Activated T-helper 9 cell treated with anti-CD3 and anti-CD28 coated beads, Interleukin-2, amount 50 U/mL, for 16 hours (primary cell): ENCODE measurements around the gene MED12.
"Not testable (repeated sequence)": the region's sequence is repeated elsewhere in the genome, so short reads cannot be mapped to it uniquely, and the experiment has no call there.

Experiments
- DNase-seq: peaks from one replicate; pipeline ENCODE4 v3.0.0-alpha.2; 2020; ENCODE audit warnings: low read depth

The MED12 gene

DNA sequence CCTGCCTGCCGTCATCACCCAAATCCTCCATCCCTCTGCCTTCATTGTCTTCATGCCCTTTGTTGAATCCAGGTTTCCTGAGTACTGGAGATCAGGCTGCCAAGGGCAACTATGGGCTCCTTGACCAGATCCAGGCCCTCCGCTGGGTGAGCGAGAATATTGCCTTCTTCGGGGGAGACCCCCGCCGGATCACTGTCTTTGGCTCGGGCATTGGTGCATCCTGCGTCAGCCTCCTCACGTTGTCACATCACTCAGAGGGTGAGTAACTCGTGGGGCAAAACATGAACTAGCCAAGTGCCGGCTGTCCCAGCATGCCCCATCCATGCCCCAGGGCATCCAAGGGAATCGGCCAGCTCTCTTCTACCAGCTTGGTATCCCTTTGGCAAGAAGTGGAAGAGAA, 45.7 kb downstream of the MED12 start:
- no peak for DNase-seq

DNA sequence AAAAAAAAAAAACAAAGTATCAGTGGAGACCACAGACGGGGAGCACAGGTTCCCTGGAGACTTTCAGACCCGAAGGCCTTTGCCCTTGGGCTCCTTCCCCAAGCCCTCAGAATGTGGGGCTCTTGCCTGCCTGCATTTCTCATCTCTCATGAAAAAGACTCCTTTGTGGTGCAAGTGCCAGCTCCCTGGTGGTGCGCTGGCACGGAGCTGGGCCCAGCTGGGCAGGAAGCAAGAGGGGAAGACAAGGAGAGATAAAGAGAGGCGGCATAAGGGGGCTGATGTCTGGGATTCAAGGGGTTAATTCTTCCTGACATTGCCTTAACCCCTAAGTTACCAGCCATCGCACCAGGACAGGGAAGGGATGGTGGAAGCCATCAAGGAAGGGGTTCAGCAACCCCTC, 48.1 kb downstream of the MED12 start:
- DNase-seq: no peak

DNA sequence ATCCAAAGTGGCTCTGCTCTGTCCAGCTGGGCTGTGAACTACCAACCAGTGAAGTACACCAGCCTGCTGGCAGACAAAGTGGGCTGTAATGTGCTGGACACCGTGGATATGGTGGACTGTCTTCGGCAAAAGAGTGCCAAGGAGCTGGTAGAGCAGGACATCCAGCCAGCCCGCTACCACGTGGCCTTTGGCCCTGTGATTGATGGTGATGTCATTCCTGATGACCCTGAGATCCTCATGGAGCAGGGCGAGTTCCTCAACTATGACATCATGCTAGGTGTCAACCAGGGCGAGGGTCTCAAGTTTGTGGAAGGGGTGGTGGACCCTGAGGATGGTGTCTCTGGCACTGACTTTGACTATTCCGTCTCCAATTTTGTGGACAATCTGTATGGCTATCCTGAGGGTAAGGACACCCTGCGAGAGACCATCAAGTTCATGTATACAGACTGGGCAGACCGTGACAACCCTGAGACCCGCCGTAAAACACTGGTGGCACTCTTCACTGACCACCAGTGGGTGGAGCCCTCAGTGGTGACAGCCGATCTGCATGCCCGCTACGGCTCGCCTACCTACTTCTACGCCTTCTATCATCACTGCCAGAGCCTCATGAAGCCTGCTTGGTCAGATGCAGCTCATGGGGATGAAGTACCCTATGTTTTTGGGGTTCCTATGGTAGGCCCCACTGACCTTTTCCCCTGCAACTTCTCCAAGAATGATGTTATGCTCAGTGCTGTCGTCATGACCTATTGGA, 48.8 kb downstream of the MED12 start:
- no peak for DNase-seq

DNA sequence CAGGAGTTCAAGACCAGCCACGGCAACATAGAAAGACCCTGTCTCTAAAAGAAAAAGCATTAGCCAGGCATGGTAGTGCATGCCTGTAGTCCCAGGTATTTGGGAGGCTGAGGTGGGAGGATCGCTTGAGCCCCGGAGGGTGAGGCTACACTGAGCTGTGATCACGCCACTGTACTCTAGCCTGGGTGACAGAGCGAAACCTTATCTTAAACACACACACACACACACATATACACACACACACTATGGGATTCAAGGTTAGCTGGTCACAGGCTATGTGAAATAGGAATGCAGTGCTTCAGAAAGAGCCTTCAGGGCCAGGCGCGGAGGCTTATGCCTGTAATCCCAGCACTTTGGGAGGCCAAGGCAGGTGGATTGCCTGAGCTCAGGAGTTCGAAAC, 49.7 kb downstream of the MED12 start:
- no peak for DNase-seq

DNA sequence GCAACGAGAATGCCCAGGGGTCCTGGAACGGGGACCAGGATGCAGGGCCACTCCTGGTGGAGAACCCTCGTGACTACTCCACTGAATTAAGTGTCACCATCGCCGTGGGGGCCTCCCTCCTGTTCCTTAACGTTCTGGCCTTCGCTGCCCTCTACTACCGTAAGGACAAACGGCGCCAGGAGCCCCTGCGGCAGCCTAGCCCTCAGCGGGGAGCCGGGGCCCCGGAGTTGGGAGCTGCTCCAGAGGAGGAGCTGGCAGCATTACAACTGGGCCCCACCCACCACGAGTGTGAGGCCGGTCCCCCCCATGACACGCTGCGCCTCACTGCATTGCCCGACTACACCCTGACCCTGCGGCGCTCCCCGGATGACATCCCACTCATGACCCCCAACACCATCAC, 51.2 kb downstream of the MED12 start:
- DNase-seq: no peak

DNA sequence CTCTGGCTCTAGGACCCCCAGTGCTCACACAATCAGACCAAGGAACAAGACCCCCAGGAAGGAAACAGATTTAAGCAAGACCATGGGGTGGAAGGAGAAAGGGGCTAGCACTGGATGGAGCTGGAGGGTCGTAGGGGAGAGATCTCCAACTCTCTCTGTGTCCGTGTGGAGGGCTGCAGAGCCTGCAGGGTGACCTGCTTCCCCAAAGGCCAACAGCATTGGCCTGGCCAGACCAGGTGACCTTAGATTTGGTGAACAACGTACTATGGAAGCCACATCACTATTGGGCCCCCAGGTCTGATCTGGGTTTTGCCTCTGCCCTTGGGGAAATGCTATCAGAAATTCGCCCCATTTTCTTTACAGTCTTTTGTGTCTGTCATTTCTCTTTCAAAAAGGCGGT, 52.3 kb downstream of the MED12 start:
- DNase-seq: no peak

DNA sequence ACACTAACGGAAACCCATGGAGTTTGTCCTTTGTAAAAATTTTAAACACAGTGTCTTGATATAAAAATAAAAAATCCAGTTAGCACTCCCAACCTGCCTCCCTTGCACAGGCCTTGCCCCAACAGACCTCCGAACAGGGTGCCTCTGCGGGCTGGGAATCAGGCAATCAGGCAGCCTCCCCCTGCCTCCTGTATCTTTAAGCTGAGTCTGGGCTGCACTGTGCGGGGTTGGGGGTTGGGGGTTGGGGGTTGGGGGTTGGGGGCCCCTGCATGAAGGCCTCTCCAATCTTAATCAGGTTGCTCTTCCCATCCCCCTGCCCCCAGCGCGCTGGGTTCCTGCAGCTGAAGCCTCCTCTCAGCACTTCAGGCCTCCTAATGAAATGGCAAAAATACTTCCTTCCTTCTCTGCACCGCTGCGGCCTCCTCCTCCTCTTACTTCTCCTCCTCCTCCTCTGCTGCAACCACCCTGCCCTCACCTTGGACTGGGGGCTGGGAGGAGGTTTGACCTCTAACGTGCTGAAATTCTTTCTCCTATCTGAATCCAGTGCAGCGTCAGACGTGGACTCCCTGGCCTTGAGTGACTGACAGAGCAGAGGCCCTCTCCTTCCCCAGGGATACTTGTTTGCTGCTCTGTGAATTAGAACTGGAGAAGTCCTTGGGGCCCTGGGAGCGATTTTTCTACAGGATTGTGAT, 52.9 kb downstream of the MED12 start:
- DNase-seq: no peak

DNA sequence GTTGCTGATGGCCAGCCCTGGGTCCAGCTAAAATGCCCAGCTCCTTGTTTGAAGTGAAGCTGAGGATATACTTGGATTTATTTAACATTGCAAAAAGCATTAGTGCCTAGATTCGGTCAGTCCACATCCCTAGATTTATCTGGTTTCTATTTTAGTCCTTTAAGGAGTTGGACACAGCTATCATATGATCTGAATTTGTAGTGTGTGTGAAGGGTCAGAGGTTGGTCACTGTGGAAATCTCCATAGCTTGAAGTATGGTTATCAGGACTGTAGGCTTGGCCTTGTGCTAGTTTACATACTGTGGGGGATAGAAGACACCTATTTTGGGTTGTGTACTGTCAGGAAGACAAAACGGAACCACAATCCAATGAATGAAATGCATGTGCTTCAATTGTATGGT, 55.0 kb downstream of the MED12 start:
- no peak for DNase-seq

DNA sequence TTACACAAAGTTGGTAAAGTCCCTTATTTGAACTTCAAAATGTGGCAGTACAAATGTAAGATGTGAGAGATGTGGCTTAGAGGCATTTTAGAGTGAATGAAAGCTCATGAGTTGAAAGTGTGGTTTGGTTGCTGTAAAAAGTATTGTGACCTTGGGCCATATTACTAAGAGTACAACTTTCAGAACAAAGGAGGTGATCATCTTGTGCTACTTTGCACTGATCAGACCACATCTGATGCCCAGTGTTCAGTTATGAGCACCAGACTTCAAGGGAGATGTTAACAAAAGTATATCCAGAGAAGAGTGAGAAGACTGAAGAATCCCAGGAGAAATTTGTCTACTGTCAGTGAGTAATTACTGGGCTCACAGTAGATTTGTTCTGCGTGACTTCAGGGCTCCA, 56.4 kb downstream of the MED12 start:
- no peak for DNase-seq

DNA sequence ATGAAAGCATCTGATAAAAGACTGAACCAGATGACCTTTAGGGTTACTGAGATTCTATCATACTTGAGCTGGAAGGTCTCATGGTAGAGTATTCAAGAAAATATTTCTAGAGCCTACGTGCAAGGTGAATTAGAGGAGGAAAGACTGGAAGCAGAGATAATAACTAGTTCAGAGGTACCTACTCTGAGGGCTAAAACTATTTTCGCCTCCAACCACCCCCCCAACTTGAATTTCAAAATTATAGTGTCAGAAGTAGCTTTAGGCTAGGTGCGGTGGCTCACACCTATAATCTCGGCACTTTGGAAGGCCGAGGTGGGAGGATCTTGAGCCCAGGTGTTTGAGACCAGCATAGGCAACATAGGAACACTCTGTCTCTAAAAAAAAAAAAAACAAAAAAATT, 57.1 kb downstream of the MED12 start:
- DNase-seq: no peak

DNA sequence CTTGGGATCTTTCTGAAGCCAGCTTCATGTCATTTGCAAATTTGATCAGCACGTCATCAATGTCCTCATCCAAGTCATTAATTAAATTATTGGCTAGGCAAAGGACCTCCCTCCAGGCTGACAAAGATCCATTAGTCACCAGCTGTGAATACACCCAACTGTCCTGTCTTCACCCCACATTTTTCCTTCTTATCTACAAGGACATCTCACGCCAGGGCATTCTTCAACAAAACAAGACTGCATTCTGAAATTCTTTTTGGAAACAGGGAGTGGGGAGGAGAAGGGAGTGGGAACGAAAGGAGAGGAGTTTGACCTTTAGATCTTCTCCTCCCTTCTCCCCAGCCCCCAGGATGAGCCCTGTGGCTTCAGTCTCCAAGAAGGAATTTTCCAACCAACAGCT, 58.9 kb downstream of the MED12 start:
- no peak for DNase-seq

DNA sequence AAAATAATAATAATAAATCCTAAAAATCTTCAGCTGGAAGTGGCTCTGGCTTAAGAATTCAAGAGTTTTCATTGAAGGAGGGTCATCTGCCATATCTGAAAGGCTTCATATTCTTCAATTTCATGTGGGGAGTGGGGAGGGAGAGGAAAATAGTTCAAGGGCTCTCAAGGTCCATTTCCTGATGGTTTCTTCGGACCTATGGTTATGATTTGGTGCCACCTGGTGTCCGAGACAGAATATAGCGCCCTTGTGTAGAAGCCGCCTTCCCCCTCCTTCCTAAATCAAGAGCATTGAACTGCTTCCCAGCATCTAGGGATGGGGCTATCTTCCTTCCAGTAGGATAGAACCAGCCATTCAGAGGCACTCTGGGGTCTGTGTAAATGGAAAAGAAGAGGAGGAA, 60.5 kb downstream of the MED12 start:
- peak; percentile 21 for DNase-seq

DNA sequence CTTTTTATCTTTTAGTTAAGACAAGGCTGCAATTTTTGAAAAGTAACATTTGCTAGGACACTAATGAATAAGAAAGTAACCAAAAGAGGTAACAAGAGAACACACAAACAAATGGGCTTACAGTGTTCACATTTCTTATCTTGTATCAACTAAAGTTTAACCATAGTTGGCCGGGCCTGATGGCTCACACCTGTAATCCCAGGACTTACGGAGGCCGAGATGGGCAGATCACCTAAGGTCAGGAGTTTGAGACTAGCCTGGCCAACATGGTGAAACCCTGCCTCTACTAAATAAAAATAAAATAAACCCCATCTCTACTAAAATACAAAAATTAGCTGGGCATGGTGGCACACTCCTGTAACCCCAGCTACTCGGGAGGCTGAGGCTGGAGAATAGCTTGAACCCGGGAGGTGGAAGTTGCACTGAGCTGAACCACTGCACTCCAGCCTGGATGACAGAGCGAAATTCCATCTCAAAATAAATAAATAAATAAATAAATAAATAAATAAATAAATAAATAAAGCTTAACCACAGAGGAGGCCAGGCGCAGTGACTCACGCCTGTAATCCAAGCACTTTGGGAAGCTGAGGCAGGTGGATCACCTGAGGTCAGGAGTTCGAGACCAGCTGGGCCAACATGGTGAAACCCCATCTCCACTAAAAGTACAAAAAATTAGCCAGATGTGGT, 62.3 kb downstream of the MED12 start:
- DNase-seq: not testable (repeated sequence)

DNA sequence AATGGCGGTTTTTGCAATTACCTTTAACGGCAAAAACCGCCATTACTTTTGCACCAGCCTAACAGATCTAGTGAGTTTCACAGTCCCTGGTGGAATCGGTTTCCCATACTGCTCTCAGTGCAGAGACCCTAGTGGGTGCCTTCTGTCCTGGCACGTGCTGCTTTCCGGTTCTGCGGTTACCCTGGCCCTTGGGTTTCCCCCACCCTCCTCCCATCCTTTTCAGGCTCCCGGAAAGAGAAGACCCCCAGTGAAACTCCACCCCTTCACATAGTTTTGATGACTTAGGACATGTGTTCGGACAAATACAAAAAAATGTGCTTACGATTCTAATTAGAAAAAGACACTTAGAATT, 63.1 kb downstream of the MED12 start:
- DNase-seq: peak; percentile 17

DNA sequence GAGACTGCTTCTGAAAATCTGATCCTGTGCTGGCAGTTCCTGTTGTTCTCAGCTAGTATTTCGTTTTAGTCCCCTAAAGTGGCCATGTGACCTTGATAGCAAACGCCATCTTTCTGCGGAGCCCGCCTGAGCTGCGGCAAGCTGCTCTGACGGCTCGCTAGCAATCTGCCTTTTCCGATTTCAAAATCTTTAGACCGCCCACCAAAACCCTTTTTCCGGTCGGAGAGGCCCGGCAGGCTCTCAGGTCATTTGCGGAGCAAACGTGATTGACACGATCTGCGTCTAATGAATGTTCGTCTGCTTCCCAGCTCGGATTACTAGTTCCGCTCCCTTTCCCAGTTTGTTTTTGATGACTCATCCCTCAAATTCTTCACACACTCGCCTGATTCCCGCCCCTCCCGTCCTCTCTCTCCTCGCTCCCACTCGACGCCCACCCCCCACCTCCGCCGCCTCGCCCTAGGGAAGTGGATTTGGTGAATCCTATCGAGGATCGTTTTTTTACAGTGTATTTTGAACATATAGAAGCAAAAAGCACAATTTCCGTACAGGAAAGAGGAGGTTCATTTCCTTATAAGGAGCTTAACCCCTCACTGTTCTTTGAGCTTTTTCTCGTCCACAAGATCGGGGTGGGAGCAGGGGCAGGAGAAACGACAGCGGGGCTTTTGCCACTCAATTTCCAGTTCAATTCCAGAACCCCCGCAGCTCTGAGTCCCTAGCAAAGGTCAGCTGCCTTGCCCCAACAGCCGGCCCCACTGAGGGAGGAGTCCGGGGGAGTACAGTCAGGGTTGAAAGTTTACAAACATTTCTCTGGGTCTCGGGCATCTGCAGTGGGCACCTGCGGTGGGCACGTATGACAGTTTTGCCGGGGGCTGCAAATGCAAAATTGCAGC, 63.8 kb downstream of the MED12 start:
- DNase-seq: peak; percentile 69

DNA sequence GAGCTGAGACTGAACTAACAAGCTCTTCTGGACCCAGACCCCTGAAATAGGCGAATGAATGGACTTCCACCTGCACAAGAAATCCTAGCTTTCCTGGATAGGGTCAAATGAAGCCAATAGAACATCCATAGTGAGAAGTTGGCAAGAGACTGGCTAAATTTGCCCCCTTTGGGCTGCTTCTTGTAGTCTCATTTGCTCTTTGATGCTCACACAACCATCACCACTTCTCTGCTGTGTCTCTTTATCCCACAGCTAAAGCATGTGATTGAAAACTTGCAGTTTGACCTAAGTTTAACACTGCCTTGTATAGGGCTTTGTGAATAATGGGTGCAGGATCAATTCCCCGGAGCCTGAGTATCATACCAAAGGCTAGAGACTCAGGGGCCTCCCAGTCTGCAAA, 64.5 kb downstream of the MED12 start:
- no peak for DNase-seq

DNA sequence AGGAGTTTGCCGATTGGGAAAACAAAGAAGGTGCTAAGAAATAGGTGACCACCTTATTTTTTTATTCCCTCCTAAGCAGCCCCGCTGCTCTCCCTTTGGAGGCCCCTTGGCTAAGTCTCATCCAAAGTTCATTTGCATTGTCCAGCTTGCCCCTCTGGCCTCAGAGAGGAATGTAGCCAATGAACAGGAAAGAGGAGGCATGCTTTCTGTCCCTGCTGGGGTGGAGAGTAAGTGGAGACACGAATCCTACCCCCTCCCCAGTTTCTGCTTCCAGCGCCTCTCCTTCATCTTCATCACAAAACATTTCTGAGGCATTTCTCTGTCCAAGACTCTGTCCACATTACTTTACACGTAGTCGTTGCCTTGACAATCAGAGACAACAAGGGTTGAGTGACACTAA, 64.9 kb downstream of the MED12 start:
- no peak for DNase-seq

DNA sequence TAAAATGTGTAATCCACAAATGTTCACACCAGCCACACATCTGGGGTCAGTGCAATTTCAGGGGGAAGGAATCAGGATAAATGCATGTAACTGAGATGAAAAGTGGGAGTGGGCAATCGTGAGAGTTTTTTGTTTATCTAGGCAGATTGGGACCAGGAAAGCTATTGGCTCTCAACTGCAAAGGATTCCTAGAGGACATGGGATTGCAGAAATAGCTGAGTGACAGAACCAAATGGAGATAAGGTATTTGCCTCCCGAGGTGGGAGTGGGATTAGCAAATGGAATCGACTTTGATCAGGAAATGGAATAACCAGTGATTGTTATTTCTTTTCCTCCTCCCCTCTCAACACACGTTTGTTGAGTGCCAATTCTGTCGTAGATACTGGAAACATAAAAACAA, 65.7 kb downstream of the MED12 start:
- DNase-seq: no peak

DNA sequence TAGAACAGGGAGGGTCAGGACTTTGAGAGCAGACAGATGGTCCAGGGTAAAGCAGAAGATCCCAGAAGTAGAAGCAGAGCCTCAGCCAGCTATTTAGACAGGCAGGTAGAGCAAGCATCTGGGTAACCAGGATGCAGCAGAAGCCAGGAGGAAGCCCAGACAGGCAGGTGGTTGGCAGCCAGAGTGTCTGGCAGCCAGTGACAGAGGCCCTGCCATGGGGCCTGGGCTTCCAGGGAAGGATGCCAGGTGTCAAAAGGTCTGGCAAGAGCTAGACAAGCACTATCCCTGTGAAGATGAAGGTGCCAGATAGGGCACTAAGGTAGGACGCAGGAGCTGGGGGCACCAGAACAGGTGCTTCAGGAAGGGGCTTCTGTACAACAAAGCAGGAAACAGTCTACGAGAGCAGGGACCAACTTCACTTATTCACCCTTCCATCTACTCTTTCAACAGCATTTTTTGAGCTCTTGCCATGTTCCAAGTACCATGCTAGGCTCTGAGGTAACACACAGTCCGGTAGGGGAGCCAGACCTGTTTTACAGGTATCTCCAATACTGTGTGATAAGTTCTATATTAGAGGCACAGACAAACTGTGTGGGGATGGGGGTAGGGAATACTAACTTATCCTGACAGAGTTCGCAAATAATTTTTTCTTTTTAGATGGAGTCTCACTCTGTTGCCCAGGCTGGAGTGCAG, 66.6 kb downstream of the MED12 start:
- DNase-seq: no peak

DNA sequence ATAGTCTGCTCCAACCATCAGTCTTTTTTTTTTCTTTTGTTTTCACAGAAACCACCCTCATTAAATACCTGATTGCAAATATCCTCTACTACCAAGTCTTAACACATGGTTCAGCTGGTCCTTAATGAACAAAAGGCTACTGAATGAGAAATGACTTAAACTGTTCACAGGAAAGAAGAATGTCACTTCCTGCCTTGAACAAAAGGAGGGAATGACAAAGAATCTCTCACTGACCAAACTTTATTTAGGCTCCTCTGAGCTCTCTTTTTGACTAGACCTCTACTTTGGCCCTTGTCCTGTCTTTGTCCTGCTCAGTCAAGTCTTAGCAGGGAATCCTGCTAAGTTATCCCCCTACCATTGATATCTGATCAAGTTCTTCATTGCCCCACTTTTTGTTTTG, 72.9 kb downstream of the MED12 start:
- DNase-seq: no peak
